ENCODE results near the gene ADAM15. TPM values are rescaled to one million over a fixed set of nuclear protein-coding genes. Genes with fewer than 3 reads are reported as not detected.

ADAM15 gene
- total and polyA plus RNA-seq, 12 donors, result 46.7 to 305 (median 65.0) TPM

GRCh38 chr1:155086856-155087535, 35.9 kb downstream of the ADAM15 start:
- whole genome bisulfite sequencing, 2 donors, result 69 to 72% methylated on average over 8 of the region's 8 CpGs
- Histone ChIP-seq H3K36me3 (no peaks in the 10 kb centered on the region), H3K4me3 (no peak overlapping the region), H3K27me3 (peaks cover 19 to 25% (median 25%) of the 10 kb centered on the region in 7 donors), H3K4me1 (peaks cover 9 to 49% (median 36%) of the 10 kb centered on the region in 9 donors), H3K9me3 (no peaks in the 10 kb centered on the region), H3K27ac (no peak overlapping the region)
- intact Hi-C loops (cut with DNase I), result loop anchor here in 2 of 10 donors (2.0 to 10.0 kb wide), 3 partner anchors 42 to 532 kb away; partner anchors contain the start of genes SLC50A1 (in 1 of the 2) and UBE2Q1 (in 1 of the 2)
- ATAC-seq (no peak), DNase-seq (no peak)
- TF ChIP-seq CTCF (IDR thresholded peaks at IDR 0.05), result peak in 1 of 9 donors; percentile 19

DNA sequence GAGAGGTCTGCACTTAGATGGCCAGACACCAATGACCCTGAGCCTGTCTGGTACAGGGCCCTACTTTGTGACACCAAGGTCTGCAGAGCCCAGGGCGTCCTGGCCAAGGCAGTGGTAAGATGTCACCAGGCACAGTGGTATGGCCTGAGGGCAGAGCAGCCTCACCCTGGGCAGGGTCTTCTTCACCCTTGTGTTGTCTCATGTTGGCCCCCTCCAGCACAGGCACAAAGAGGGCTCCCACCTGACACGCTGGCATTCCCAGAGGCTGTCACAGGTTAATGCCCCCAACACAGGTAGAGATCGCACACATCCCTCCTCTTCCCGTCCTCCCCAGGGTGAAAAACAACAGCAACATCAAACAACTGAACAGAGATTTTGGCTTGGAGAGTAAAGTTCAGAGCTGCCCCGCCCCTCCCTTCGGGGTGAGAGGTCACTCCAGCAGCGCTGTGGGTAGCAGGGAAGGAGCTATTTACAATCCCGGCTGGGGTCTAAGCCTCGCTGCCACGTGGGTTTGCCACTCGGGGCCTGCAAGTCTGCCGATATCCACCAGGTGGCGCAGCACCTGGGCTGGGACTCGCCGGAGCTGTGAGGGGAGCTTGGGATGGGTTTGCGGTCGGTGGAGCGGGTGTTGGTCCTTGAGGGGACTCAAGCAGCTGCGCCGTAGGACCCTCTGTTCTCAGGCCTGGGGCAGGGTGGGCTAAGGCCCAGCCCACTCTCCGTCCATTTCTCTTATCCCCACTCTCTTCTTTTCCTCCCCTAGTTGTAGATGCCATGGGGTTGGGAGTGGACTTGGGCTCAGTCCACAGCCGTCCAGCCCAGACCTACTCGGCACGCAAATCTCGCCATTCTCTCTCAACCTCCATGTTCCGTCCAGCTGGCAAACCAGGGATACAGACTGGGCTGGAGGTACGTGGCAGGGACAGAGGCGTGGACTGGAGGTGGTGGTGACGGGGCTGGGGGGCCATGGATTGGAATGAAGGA, 40.2 kb downstream of the ADAM15 start:
- H3K4me1 ChIP-seq, result peaks cover 0 to 31% (median 21%) of the 10 kb centered on the region in 9 donors
- H3K27ac ChIP-seq, result no peak overlapping the region
- H3K9me3 ChIP-seq, result no peaks in the 10 kb centered on the region
- TF ChIP-seq CTCF (IDR thresholded peaks at IDR 0.05), result peak; percentile 94 to 99 (median 99)
- intact Hi-C loops (cut with DNase I), result loop anchor here in 9 of 10 donors (1.0 to 5.0 kb wide), 8 partner anchors 36 to 79 kb away; partner anchors contain the start of gene EFNA1 (in 6 of the 9)
- peak; percentile 37 to 74 (median 62) for ATAC-seq
- WGBS, 2 donors, result 24 to 27% methylated on average over 29 of the region's 29 CpGs
- peak; percentile 79 to 84 for DNase-seq
- H3K27me3 ChIP-seq, result no peaks in the 10 kb centered on the region
- H3K36me3 ChIP-seq, result no peaks in the 10 kb centered on the region
- no peak overlapping the region for H3K4me3 ChIP-seq

GRCh38 chr1:155092131-155092530, 41.0 kb downstream of the ADAM15 start:
- no peak for DNase-seq
- Histone ChIP-seq H3K27me3 (no peaks in the 10 kb centered on the region), H3K27ac (no peak overlapping the region), H3K4me1 (peaks cover 0 to 26% (median 19%) of the 10 kb centered on the region in 9 donors), H3K4me3 (no peak overlapping the region), H3K36me3 (no peaks in the 10 kb centered on the region), H3K9me3 (no peaks in the 10 kb centered on the region)
- intact Hi-C loops (cut with DNase I), result loop anchor here in 8 of 10 donors (1.0 to 5.0 kb wide), 5 partner anchors 35 to 75 kb away; partner anchors contain the start of gene EFNA1 (in 6 of the 8)
- WGBS, 2 donors, result 80 to 90% methylated on average over 6 of the region's 6 CpGs
- no peak for ATAC-seq
- no peak for TF ChIP-seq CTCF (IDR thresholded peaks at IDR 0.05)

GRCh38 chr1:155092641-155093040, 41.5 kb downstream of the ADAM15 start:
- Histone ChIP-seq H3K4me3 (no peak overlapping the region), H3K4me1 (peaks cover 0 to 25% (median 19%) of the 10 kb centered on the region in 9 donors), H3K36me3 (no peaks in the 10 kb centered on the region), H3K27me3 (no peaks in the 10 kb centered on the region), H3K9me3 (no peaks in the 10 kb centered on the region), H3K27ac (no peak overlapping the region)
- TF ChIP-seq CTCF (IDR thresholded peaks at IDR 0.05), result no peak
- intact Hi-C loops (cut with DNase I), result loop anchor here in 8 of 10 donors (1.0 to 5.0 kb wide), 5 partner anchors 35 to 74 kb away; partner anchors contain the start of gene EFNA1 (in 6 of the 8)
- DNase-seq (no peak), ATAC-seq (no peak)
- 94 to 96% methylated on average over 12 of the region's 12 CpGs for WGBS, 2 donors

Measured in heart right ventricle (tissue), 16 donors.